ENCODE results near the gene PTPN3. TPM values are rescaled to one million over a fixed set of nuclear protein-coding genes. Genes with fewer than 3 reads are reported as not detected.

Gene PTPN3
- total RNA-seq, 1 experiment from 2014 or later, result 20.2 TPM

GRCh38 chr9:109481856-109482255 lies 16.3 kb downstream of the PTPN3 start:
- H3F3A ChIP-seq (ENCODE audit: insufficient read depth, low read depth), result peaks cover 48% of the 10 kb centered on the region
- no peaks in the 10 kb centered on the region for H4K20me1 ChIP-seq (ENCODE audit: insufficient read depth)
- no peaks in the 10 kb centered on the region for H3K27me3 ChIP-seq (ENCODE audit: insufficient read depth, low read depth)
- H3K27ac ChIP-seq, result peak overlapping the region; percentile 35; the same call in 1 of the 2 replicates
- H2AFZ ChIP-seq, result no peak overlapping the region
- no peaks in the 10 kb centered on the region for H3K9me3 ChIP-seq (ENCODE audit: insufficient read depth, low read depth)
- CTCF ChIA-PET, result no interaction called here
- intact Hi-C loops (cut with micrococcal nuclease; ENCODE audit: unreplicated experiment), result no loop called here
- H3K4me1 ChIP-seq (replicated peaks; ENCODE audit: insufficient read depth), result peaks cover 64% of the 10 kb centered on the region
- peaks cover 19% of the 10 kb centered on the region; the same call in 1 of the 2 replicates for H3K36me3 ChIP-seq (ENCODE audit: low read depth)
- no peak for TF ChIP-seq CTCF (conservative IDR thresholded peaks at IDR 0.05)
- no peak for TF ChIP-seq EZH2 (IDR thresholded peaks at IDR 0.05; ENCODE audit: low read depth)
- DNase-seq, result no peak
- POLR2A ChIA-PET (ENCODE audit: unreplicated experiment), result no interaction called here
- H3K4me2 ChIP-seq, result no peak overlapping the region
- no TSS peak for BruUV-seq (replicated peaks)
- H3K9me2 ChIP-seq (ENCODE audit: insufficient read depth), result no peaks in the 10 kb centered on the region
- peaks cover 83% of the 10 kb centered on the region for H3K79me2 ChIP-seq (ENCODE audit: low read depth)
- H3K4me3 ChIP-seq, result no peak overlapping the region

GRCh38 chr9:109479822-109480221 lies 18.3 kb downstream of the PTPN3 start:
- peaks cover 79% of the 10 kb centered on the region for H3K79me2 ChIP-seq (ENCODE audit: low read depth)
- TF ChIP-seq CTCF (conservative IDR thresholded peaks at IDR 0.05), result no peak
- no peak for TF ChIP-seq EZH2 (IDR thresholded peaks at IDR 0.05; ENCODE audit: low read depth)
- POLR2A ChIA-PET (ENCODE audit: unreplicated experiment), result interaction anchor here (0.6 kb wide), 1 partner anchor 312 kb away, joined by 7 read pairs; no protein-coding TSS in a partner anchor

GRCh38 chr9:109478665-109479380 lies 19.3 kb downstream of the PTPN3 start:
- H3K27me3 ChIP-seq (ENCODE audit: insufficient read depth, low read depth), result no peaks in the 10 kb centered on the region
- peak overlapping the region; percentile 74 for H3K4me2 ChIP-seq
- no peaks in the 10 kb centered on the region for H4K20me1 ChIP-seq (ENCODE audit: insufficient read depth)
- H3K9me3 ChIP-seq (ENCODE audit: insufficient read depth, low read depth), result no peaks in the 10 kb centered on the region
- H3K4me3 ChIP-seq, result no peak overlapping the region
- peaks cover 19% of the 10 kb centered on the region; the same call in 1 of the 2 replicates for H3K36me3 ChIP-seq (ENCODE audit: low read depth)
- H3K79me2 ChIP-seq (ENCODE audit: low read depth), result peaks cover 79% of the 10 kb centered on the region
- BruUV-seq (replicated peaks), result no TSS peak
- ChIA-PET POLR2A (ENCODE audit: unreplicated experiment) (no interaction called here), CTCF (no interaction called here)
- DNase-seq, result no peak
- H3K9me2 ChIP-seq (ENCODE audit: insufficient read depth), result no peaks in the 10 kb centered on the region
- intact Hi-C loops (cut with micrococcal nuclease; ENCODE audit: unreplicated experiment), result no loop called here
- TF ChIP-seq EZH2 (IDR thresholded peaks at IDR 0.05; ENCODE audit: low read depth) (no peak), CTCF (conservative IDR thresholded peaks at IDR 0.05) (no peak)
- H3K27ac ChIP-seq, result peak overlapping the region; percentile 99
- H3K4me1 ChIP-seq (replicated peaks; ENCODE audit: insufficient read depth), result peaks cover 84% of the 10 kb centered on the region
- H3F3A ChIP-seq (ENCODE audit: insufficient read depth, low read depth), result peaks cover 72% of the 10 kb centered on the region
- no peak overlapping the region for H2AFZ ChIP-seq

More at GRCh38 chr9:109479822-109480221, 18.3 kb downstream of the PTPN3 start:
- Histone ChIP-seq H3K27ac (peak overlapping the region; percentile 99), H3K36me3 (ENCODE audit: low read depth) (peaks cover 19% of the 10 kb centered on the region; the same call in 1 of the 2 replicates), H3F3A (ENCODE audit: insufficient read depth, low read depth) (peaks cover 69% of the 10 kb centered on the region), H3K4me1 (replicated peaks; ENCODE audit: insufficient read depth) (peaks cover 84% of the 10 kb centered on the region), H3K4me2 (0 out of 2 replicates have a peak overlapping the region, but pooled peaks have one; percentile 74), H2AFZ (no peak overlapping the region), H3K9me2 (ENCODE audit: insufficient read depth) (no peaks in the 10 kb centered on the region), H3K4me3 (no peak overlapping the region), H3K27me3 (ENCODE audit: insufficient read depth, low read depth) (no peaks in the 10 kb centered on the region), H4K20me1 (ENCODE audit: insufficient read depth) (no peaks in the 10 kb centered on the region), H3K9me3 (ENCODE audit: insufficient read depth, low read depth) (no peaks in the 10 kb centered on the region)
- CTCF ChIA-PET, result no interaction called here
- DNase-seq, result no peak
- BruUV-seq (replicated peaks), result no TSS peak
- intact Hi-C loops (cut with micrococcal nuclease; ENCODE audit: unreplicated experiment), result no loop called here
